ENCODE results near the gene FAM210B. TPM values are rescaled to one million over a fixed set of nuclear protein-coding genes. Genes with fewer than 3 reads are reported as not detected.

Gene FAM210B
- total and polyA plus RNA-seq, 2 of the 13 experiments (the other 11 are each of a cell fraction or from before 2014, with no cell fraction given): 75.9 to 107 TPM

DNA sequence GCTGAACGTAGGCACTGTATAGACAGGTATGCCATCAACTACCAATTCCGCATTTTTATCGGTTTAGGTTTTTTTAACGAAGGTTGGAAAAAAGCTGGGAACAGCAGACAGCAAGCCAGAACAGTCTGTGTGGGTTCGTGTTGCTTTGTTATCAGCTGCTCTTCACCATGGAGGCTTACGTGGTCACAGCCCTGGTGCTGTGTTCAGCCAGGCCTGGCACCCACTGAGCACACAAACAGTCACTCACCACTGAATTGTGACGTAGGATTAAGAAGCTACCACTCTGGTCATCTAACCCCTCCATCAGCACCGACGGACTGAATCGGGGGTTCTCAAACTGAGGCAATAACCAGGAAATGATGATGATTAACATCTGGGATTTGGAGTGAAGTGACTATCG is 13.2 kb downstream of the FAM210B start:
- peaks cover 35 to 90% of the 10 kb centered on the region in 2 experiments for H3K36me3 ChIP-seq (replicated peaks in 1 of 2; ENCODE audit: control insufficient read depth in 1 of 2, insufficient read depth in 2 of 2, low read length in 2 of 2)
- FAIRE-seq (no peak), DNase-seq (ENCODE audit: low spot score) (no peak), ATAC-seq (no peak)
- no peaks in the 10 kb centered on the region for H3K27me3 ChIP-seq (ENCODE audit: control insufficient read depth in 1 of 2, insufficient read depth in 2 of 2, low read length in 2 of 2)
- H3K9me3 ChIP-seq (ENCODE audit: low read length): no peaks in the 10 kb centered on the region
- H2AFZ ChIP-seq (ENCODE audit: low read length): no peak overlapping the region
- H3K27ac ChIP-seq (ENCODE audit: extremely low read length, insufficient read depth, low read length): no peak overlapping the region
- TF ChIP-seq ZBTB42 (CRISPR knock-in tag; IDR thresholded peaks at IDR 0.05) (no peak), CENPX (CRISPR knock-in tag; IDR thresholded peaks at IDR 0.05) (no peak), POLR2G (IDR thresholded peaks at IDR 0.05; ENCODE audit: low read depth, low read length) (peak; percentile 21; the same call in 1 of the 2 replicates), ZMAT3 (CRISPR knock-in tag; conservative IDR thresholded peaks at IDR 0.05) (no peak), ZBTB7A (CRISPR knock-in tag; IDR thresholded peaks at IDR 0.05) (peak; percentile 29; the same call in 1 of the 2 replicates), SALL1 (CRISPR knock-in tag; IDR thresholded peaks at IDR 0.05) (no peak), ZNF232 (CRISPR knock-in tag; IDR thresholded peaks at IDR 0.05; ENCODE audit: borderline replicate concordance) (no peak), NR2F1 (CRISPR knock-in tag; IDR thresholded peaks at IDR 0.05) (no peak), FOXA1 (IDR thresholded peaks at IDR 0.05) (no peak), FOXA1 (CRISPR knock-in tag; IDR thresholded peaks at IDR 0.05) (no peak), ZNF205 (CRISPR knock-in tag; IDR thresholded peaks at IDR 0.05) (no peak), SYNCRIP (IDR thresholded peaks at IDR 0.05; ENCODE audit: insufficient read depth, low read depth, low read length) (no peak), ZNF44 (CRISPR knock-in tag; IDR thresholded peaks at IDR 0.05) (no peak)
- TF ChIP-seq, protein P1, sequence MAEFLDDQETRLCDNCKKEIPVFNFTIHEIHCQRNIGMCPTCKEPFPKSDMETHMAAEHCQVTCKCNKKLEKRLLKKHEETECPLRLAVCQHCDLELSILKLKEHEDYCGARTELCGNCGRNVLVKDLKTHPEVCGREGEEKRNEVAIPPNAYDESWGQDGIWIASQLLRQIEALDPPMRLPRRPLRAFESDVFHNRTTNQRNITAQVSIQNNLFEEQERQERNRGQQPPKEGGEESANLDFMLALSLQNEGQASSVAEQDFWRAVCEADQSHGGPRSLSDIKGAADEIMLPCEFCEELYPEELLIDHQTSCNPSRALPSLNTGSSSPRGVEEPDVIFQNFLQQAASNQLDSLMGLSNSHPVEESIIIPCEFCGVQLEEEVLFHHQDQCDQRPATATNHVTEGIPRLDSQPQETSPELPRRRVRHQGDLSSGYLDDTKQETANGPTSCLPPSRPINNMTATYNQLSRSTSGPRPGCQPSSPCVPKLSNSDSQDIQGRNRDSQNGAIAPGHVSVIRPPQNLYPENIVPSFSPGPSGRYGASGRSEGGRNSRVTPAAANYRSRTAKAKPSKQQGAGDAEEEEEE (CRISPR knock-in tag; IDR thresholded peaks at IDR 0.05; ENCODE audit: borderline replicate concordance): no peak
- TF ChIP-seq, protein P2, sequence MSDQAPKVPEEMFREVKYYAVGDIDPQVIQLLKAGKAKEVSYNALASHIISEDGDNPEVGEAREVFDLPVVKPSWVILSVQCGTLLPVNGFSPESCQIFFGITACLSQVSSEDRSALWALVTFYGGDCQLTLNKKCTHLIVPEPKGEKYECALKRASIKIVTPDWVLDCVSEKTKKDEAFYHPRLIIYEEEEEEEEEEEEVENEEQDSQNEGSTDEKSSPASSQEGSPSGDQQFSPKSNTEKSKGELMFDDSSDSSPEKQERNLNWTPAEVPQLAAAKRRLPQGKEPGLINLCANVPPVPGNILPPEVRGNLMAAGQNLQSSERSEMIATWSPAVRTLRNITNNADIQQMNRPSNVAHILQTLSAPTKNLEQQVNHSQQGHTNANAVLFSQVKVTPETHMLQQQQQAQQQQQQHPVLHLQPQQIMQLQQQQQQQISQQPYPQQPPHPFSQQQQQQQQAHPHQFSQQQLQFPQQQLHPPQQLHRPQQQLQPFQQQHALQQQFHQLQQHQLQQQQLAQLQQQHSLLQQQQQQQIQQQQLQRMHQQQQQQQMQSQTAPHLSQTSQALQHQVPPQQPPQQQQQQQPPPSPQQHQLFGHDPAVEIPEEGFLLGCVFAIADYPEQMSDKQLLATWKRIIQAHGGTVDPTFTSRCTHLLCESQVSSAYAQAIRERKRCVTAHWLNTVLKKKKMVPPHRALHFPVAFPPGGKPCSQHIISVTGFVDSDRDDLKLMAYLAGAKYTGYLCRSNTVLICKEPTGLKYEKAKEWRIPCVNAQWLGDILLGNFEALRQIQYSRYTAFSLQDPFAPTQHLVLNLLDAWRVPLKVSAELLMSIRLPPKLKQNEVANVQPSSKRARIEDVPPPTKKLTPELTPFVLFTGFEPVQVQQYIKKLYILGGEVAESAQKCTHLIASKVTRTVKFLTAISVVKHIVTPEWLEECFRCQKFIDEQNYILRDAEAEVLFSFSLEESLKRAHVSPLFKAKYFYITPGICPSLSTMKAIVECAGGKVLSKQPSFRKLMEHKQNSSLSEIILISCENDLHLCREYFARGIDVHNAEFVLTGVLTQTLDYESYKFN (CRISPR knock-in tag; conservative IDR thresholded peaks at IDR 0.05): no peak
- H4K20me1 ChIP-seq (ENCODE audit: insufficient read depth, low read length): peaks cover 5% of the 10 kb centered on the region; the same call in 1 of the 2 replicates
- CTCF ChIA-PET (ENCODE audit: low intra/inter-chr PET ratio, low total read pairs): no interaction called here
- no peak overlapping the region for H3K4me3 ChIP-seq (replicated peaks in 1 of 3; ENCODE audit: insufficient read depth in 1 of 3, low read depth in 2 of 3, low read length in 3 of 3)
- H3K4me1 ChIP-seq (ENCODE audit: insufficient read depth, low read length): no peaks in the 10 kb centered on the region
- intact Hi-C loops (cut with micrococcal nuclease; ENCODE audit: unreplicated experiment) (no loop called here), in situ Hi-C loops (cut with HindIII; ENCODE audit: extremely low pct_ligation_motif_present, low pct_unique_long_range_greater_than_20kb) (no loop called here)
- POLR2A ChIA-PET: interaction anchor here (0.6 to 4.4 kb wide), 2 partner anchors 20 to 710 kb away, joined by 3 to 14 read pairs; partner anchors contain the start of genes AURKA and CSTF1
- no peak overlapping the region for H3K4me2 ChIP-seq (ENCODE audit: low read depth, low read length)
- no TSS peak for BruUV-seq (replicated peaks)
- 97% methylated on average over 11 of the region's 11 CpGs for WGBS (ENCODE audit: low lambda C conversion rate)
- peaks cover 44% of the 10 kb centered on the region for H3K79me2 ChIP-seq (ENCODE audit: insufficient read depth, low read length)
- H3K9ac ChIP-seq (ENCODE audit: insufficient read depth, low read depth, low read length): no peak overlapping the region
